Measurements from ENCODE around the gene CACHD1.

DNA sequence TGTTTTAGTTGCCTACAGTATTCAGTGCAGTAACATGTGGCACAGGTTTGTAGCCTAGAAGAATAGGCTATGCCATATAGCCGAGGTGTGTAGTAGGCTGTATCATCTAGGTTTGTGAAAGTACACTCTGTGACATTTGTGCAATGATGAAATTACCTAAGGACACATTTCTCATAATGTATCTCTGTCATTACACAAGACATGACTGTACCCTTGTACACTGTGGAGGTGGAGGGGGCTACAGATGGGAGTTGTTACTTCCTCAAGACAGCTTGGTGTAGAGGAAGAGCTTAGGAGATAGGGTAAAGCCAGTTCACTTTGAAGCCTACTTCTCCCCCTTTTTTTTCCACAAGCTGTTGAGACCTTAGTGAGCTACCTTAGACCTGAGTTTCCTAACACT is 215.3 kb downstream of the CACHD1 start:
- TF ChIP-seq, protein P1, sequence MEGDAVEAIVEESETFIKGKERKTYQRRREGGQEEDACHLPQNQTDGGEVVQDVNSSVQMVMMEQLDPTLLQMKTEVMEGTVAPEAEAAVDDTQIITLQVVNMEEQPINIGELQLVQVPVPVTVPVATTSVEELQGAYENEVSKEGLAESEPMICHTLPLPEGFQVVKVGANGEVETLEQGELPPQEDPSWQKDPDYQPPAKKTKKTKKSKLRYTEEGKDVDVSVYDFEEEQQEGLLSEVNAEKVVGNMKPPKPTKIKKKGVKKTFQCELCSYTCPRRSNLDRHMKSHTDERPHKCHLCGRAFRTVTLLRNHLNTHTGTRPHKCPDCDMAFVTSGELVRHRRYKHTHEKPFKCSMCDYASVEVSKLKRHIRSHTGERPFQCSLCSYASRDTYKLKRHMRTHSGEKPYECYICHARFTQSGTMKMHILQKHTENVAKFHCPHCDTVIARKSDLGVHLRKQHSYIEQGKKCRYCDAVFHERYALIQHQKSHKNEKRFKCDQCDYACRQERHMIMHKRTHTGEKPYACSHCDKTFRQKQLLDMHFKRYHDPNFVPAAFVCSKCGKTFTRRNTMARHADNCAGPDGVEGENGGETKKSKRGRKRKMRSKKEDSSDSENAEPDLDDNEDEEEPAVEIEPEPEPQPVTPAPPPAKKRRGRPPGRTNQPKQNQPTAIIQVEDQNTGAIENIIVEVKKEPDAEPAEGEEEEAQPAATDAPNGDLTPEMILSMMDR (IDR thresholded peaks at IDR 0.05; ENCODE audit: insufficient read depth, low read length), result no peak
- TF ChIP-seq SPI1 (IDR thresholded peaks at IDR 0.05; ENCODE audit: borderline replicate concordance, low read depth), result no peak
- TF ChIP-seq POLR2AphosphoS5 (IDR thresholded peaks at IDR 0.05; ENCODE audit: low read depth), result no peak
- no peak for TF ChIP-seq REST (IDR thresholded peaks at IDR 0.05; ENCODE audit: insufficient replicate concordance, low read depth)

Data from HL-60 (cell line).